ENCODE data around the gene DTNBP1.

The DTNBP1 gene

DNA sequence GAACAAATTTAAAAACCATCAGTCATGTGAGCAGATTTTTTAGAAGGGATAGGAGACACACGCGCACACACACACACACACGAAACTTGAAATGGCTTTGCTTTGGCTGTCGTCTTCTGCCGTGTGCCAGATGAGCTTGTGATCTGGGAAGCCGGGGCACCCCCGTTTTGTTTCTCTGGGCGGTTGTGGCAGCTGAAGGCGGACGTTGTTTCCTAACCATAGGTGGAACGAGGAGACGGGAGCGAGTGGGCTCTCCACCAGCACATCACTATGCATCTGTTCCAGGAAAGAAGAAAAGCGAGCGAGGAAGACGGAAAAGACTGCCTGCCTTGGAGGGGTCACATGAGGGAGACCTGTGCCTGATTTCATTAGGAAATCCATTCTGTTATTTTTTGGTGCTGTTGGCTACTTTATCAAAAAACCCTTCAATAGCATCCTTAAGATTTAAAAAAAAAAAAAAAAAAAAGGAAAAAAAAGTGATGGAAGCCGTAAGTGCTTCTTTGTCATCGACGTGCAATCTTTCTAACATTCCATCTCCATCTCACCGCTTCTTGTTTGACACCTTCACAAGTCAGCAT is 142.1 kb downstream of the DTNBP1 start:
- no peak overlapping the region for H3K27ac ChIP-seq
- no peak for TF ChIP-seq CTCF (conservative IDR thresholded peaks at IDR 0.05)

DNA sequence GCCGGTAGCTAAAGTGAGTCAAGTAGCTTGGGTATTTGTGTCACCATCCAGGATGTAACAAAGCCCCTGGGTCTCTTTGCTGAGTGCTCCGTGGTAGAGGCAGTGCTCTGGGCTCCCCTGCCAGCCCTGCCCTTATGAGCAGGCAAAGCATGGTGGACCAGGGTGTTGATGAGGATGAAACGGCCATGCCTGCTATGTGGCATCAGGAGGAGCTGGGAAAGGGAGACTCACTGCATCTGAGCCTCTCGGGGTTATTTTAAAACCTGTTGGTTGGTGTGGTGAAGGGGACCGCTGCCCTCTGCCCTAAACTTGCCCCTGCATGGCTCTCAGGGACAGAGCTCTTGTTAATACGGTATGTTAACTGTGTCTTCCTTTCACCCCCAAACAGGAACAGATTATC is 143.1 kb downstream of the DTNBP1 start:
- no peak overlapping the region for H3K27ac ChIP-seq
- TF ChIP-seq CTCF (conservative IDR thresholded peaks at IDR 0.05): no peak

GRCh38 chr6:15518878-15519277 is 143.9 kb downstream of the DTNBP1 start:
- no peak for TF ChIP-seq CTCF (conservative IDR thresholded peaks at IDR 0.05)

GRCh38 chr6:15518057-15518456 is 144.8 kb downstream of the DTNBP1 start:
- H3K27ac ChIP-seq: no peak overlapping the region

More at GRCh38 chr6:15518878-15519277, 143.9 kb downstream of the DTNBP1 start:
- H3K27ac ChIP-seq: no peak overlapping the region

GRCh38 chr6:15517600-15517999 is 145.2 kb downstream of the DTNBP1 start:
- H3K27ac ChIP-seq: no peak overlapping the region
- no peak for TF ChIP-seq CTCF (conservative IDR thresholded peaks at IDR 0.05)

More at GRCh38 chr6:15518057-15518456, 144.8 kb downstream of the DTNBP1 start:
- no peak for TF ChIP-seq CTCF (conservative IDR thresholded peaks at IDR 0.05)

DNA sequence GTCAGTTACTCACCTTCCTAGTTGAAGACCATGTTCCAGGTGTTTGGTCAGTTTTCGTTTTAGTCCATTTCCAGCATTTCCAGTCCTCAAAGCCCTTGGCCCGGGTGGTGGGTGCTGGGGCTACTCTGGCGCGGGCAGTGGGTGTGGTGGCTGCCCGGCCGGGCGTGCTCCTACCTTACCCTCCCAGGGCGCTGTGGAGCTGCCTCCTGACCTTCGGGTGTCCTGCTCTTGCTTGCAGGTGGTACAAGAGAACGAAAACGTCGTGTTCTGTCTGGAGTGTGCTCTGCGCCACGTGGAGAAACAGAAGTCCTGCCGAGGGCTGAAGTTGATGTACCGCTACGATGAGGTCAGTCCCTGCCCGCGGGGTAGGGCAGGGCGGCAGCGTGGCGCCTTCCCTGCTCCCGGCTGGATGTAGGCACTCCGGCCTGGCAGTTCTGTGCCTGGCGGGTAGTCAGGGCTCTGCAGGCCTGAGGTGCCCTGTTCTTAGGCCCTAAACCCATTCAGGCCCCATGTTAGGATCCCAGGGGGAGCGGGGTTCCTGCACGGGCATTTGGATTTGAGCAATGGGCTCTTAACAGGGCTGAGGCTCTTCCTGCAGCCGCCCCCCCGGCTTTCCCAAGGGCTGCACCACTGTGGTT is 145.8 kb downstream of the DTNBP1 start:
- no peak for TF ChIP-seq CTCF (conservative IDR thresholded peaks at IDR 0.05)
- no peak overlapping the region for H3K27ac ChIP-seq

- no peak overlapping the region for H3K27ac ChIP-seq
- no peak for TF ChIP-seq CTCF (conservative IDR thresholded peaks at IDR 0.05)
These were observed 146.4 kb downstream of the DTNBP1 start for GRCh38 chr6:15516378-15516777.
